GM12864 (cell line): Measurements from ENCODE around the gene PI4KA.

ENCODE experiments used
- DNase-seq: peaks from one replicate; pipeline ENCODE4 v3.0.0-alpha.2; 2011; ENCODE audit warnings: low read depth
- H3K4me3 ChIP-seq: 2 replicates; pipeline ENCODE4 v1.5.1; 2011; ENCODE audit warnings: mild to moderate bottlenecking, low read depth, low read length, control low read depth
- CTCF ChIP-seq: IDR thresholded peaks from 2 replicates; pipeline ENCODE4 v1.5.1; 2011; ENCODE audit warnings: low read depth, mild to moderate bottlenecking, moderate library complexity, low read length, control low read depth, inconsistent platforms; ENCODE audit errors: missing control alignments

PI4KA gene

GRCh38 chr22:20783300-20783673 lies 75.3 kb downstream of the PI4KA start:
- no peak for TF ChIP-seq CTCF
- DNase-seq, result no peak
- no peak overlapping the region; the same call in 1 of the 2 replicates for H3K4me3 ChIP-seq

GRCh38 chr22:20782596-20783299 lies 75.9 kb downstream of the PI4KA start:
- no peak for TF ChIP-seq CTCF
- no peak for DNase-seq

GRCh38 chr22:20782083-20782482 lies 76.5 kb downstream of the PI4KA start:
- no peak for DNase-seq
- no peak for TF ChIP-seq CTCF
- no peak overlapping the region for H3K4me3 ChIP-seq

More at GRCh38 chr22:20782596-20783299, 75.9 kb downstream of the PI4KA start:
- H3K4me3 ChIP-seq, result no peak overlapping the region

- no peak for TF ChIP-seq CTCF
- H3K4me3 ChIP-seq, result no peak overlapping the region
- no peak for DNase-seq
These were observed 77.2 kb downstream of the PI4KA start for GRCh38 chr22:20781272-20781990.

- DNase-seq, result no peak
- TF ChIP-seq CTCF, result no peak
- no peak overlapping the region for H3K4me3 ChIP-seq
These were observed 78.8 kb downstream of the PI4KA start for GRCh38 chr22:20779818-20780158.

- no peak overlapping the region for H3K4me3 ChIP-seq
- TF ChIP-seq CTCF, result no peak
- DNase-seq, result no peak
These were observed 79.4 kb downstream of the PI4KA start for GRCh38 chr22:20779014-20779817.
